HG03432 (cell line): ENCODE results near the gene PRKCH.

ENCODE experiments used
- ATAC-seq: cut with Tn5 transposase; IDR thresholded peaks from one replicate; pipeline ENCODE4 v1.9.1; 2021; ENCODE audit warnings: mild to moderate bottlenecking, moderate library complexity; ENCODE audit not compliant: unreplicated experiment

Gene PRKCH

GRCh38 chr14:61360796-61361525 is 39.6 kb downstream of the PRKCH start:
- ATAC-seq, result no peak

- ATAC-seq, result no peak
These were observed 40.8 kb downstream of the PRKCH start for GRCh38 chr14:61362072-61362750.

GRCh38 chr14:61364243-61364642 is 42.9 kb downstream of the PRKCH start:
- no peak for ATAC-seq

- no peak for ATAC-seq
These were observed 44.4 kb downstream of the PRKCH start for GRCh38 chr14:61365667-61366212.

GRCh38 chr14:61368114-61368710 is 46.8 kb downstream of the PRKCH start:
- ATAC-seq, result no peak

- ATAC-seq, result no peak
These were observed 47.5 kb downstream of the PRKCH start for GRCh38 chr14:61368781-61369453.

- ATAC-seq, result no peak
These were observed 48.1 kb downstream of the PRKCH start for GRCh38 chr14:61369454-61369810.

GRCh38 chr14:61372379-61372778 is 51.0 kb downstream of the PRKCH start:
- no peak for ATAC-seq

GRCh38 chr14:61372842-61373555 is 51.6 kb downstream of the PRKCH start:
- no peak for ATAC-seq

- no peak for ATAC-seq
These were observed 52.9 kb downstream of the PRKCH start for GRCh38 chr14:61374284-61374683.

GRCh38 chr14:61375218-61375617 is 53.8 kb downstream of the PRKCH start:
- ATAC-seq, result no peak

- no peak for ATAC-seq
These were observed 54.9 kb downstream of the PRKCH start for GRCh38 chr14:61376314-61376713.

- no peak for ATAC-seq
These were observed 56.4 kb downstream of the PRKCH start for GRCh38 chr14:61377749-61378148.

- ATAC-seq, result peak; percentile 48
These were observed 58.3 kb downstream of the PRKCH start for GRCh38 chr14:61379639-61380184.

- ATAC-seq, result no peak
These were observed 59.6 kb downstream of the PRKCH start for GRCh38 chr14:61380984-61381383.

- no peak for ATAC-seq
These were observed 60.2 kb downstream of the PRKCH start for GRCh38 chr14:61381553-61381952.

- no peak for ATAC-seq
These were observed 61.5 kb downstream of the PRKCH start for GRCh38 chr14:61382842-61383241.

GRCh38 chr14:61385002-61385685 is 63.8 kb downstream of the PRKCH start:
- peak; percentile 16 for ATAC-seq

GRCh38 chr14:61386173-61386772 is 64.9 kb downstream of the PRKCH start:
- ATAC-seq, result no peak
